ENCODE measurements around the gene NUMA1. TPM values are rescaled to one million over a fixed set of nuclear protein-coding genes. Genes with fewer than 3 reads are reported as not detected.

NUMA1 gene
- total and polyA plus RNA-seq, 2 of the 13 experiments (the other 11 are each of a cell fraction or from before 2014, with no cell fraction given): 57.3 to 60.2 TPM

- BruUV-seq (replicated peaks): no TSS peak
- in situ Hi-C loops (cut with HindIII; ENCODE audit: extremely low pct_ligation_motif_present, low pct_unique_long_range_greater_than_20kb) (no loop called here), intact Hi-C loops (cut with micrococcal nuclease; ENCODE audit: unreplicated experiment) (no loop called here)
- POLR2A ChIA-PET: interaction anchor here (1.4 kb wide), 1 partner anchor 10 kb away, joined by 3 read pairs; no protein-coding TSS in a partner anchor
- no peak overlapping the region for H3K4me3 ChIP-seq (replicated peaks in 1 of 3; ENCODE audit: insufficient read depth in 1 of 3, low read depth in 2 of 3, low read length in 3 of 3)
- ATAC-seq: no peak
- FAIRE-seq: no peak
- no peaks in the 10 kb centered on the region; a peak in 1 of 5 replicates for H3K27me3 ChIP-seq (ENCODE audit: control insufficient read depth in 1 of 2, insufficient read depth in 2 of 2, low read length in 2 of 2)
- TF ChIP-seq MAFF (IDR thresholded peaks at IDR 0.05; ENCODE audit: low read depth, low read length) (no peak), ZNF547 (CRISPR knock-in tag; IDR thresholded peaks at IDR 0.05) (no peak), ZNF207 (IDR thresholded peaks at IDR 0.05; ENCODE audit: borderline replicate concordance) (no peak), SSRP1 (CRISPR knock-in tag; IDR thresholded peaks at IDR 0.05) (no peak), HNF4A (CRISPR knock-in tag; IDR thresholded peaks at IDR 0.05) (no peak), ZNF136 (CRISPR knock-in tag; IDR thresholded peaks at IDR 0.05; ENCODE audit: low read depth) (no peak), ZMAT3 (CRISPR knock-in tag; conservative IDR thresholded peaks at IDR 0.05) (no peak), ZFP36 (IDR thresholded peaks at IDR 0.05; ENCODE audit: borderline replicate concordance, low read depth, low read length, partially characterized antibody) (no peak), ZNF672 (CRISPR knock-in tag; IDR thresholded peaks at IDR 0.05) (no peak), ZNF556 (CRISPR knock-in tag; IDR thresholded peaks at IDR 0.05; ENCODE audit: borderline replicate concordance) (no peak), ZBTB7A (CRISPR knock-in tag; IDR thresholded peaks at IDR 0.05) (no peak), SETDB1 (CRISPR knock-in tag; IDR thresholded peaks at IDR 0.05; ENCODE audit: borderline replicate concordance) (no peak), CENPX (CRISPR knock-in tag; IDR thresholded peaks at IDR 0.05) (no peak), ESRRA (CRISPR knock-in tag; IDR thresholded peaks at IDR 0.05; ENCODE audit: low read depth) (no peak), GTF3A (CRISPR knock-in tag; conservative IDR thresholded peaks at IDR 0.05) (no peak)
- peaks cover 16% of the 10 kb centered on the region for H3K79me2 ChIP-seq (ENCODE audit: insufficient read depth, low read length)
- WGBS (ENCODE audit: low lambda C conversion rate): 93% methylated on average over 2 of the region's 2 CpGs
- peaks cover 18% of the 10 kb centered on the region for H3K4me1 ChIP-seq (ENCODE audit: insufficient read depth, low read length)
- H2AFZ ChIP-seq (ENCODE audit: low read length): no peak overlapping the region
- H3K36me3 ChIP-seq (replicated peaks in 1 of 2; ENCODE audit: control insufficient read depth in 1 of 2, insufficient read depth in 2 of 2, low read length in 2 of 2): peaks cover 0 to 1% of the 10 kb centered on the region in 2 experiments; a peak in 1 of 5 replicates
- H3K27ac ChIP-seq (ENCODE audit: extremely low read length, insufficient read depth, low read length): no peak overlapping the region
- H4K20me1 ChIP-seq (ENCODE audit: insufficient read depth, low read length): no peaks in the 10 kb centered on the region
- H3K9me3 ChIP-seq (ENCODE audit: low read length): no peaks in the 10 kb centered on the region
- no peak for DNase-seq (ENCODE audit: low spot score)
- no peak overlapping the region for H3K4me2 ChIP-seq (ENCODE audit: low read depth, low read length)
- H3K9ac ChIP-seq (ENCODE audit: insufficient read depth, low read depth, low read length): no peak overlapping the region
- CTCF ChIA-PET (ENCODE audit: low intra/inter-chr PET ratio, low total read pairs): no interaction called here
Measured at GRCh38 chr11:72083414-72083813, 3.1 kb upstream of the NUMA1 start.
